T-helper 1 cell (primary cell): ENCODE measurements around the gene FRMD5.
A peak's percentile ranks its signal among the peaks of the same experiment; 100 is the strongest.
"Not testable (repeated sequence)": the region's sequence is repeated elsewhere in the genome, so short reads cannot be mapped to it uniquely, and the experiment has no call there.

ENCODE experiments used
- DNase-seq, 5 donors: peaks; one replicate each; pipeline ENCODE4 v3.0.0-alpha.2; 2012 to 2020

Gene FRMD5

GRCh38 chr15:43826508-43827341 lies 368.3 kb downstream of the FRMD5 start, which contains the start of gene WDR76:
TSS of gene WDR76 (plus strand) at chr15:43827002. CDS start at chr15:43827033, 31 bp downstream.
- peak; percentile 59 to 88 (median 67) for DNase-seq

DNA sequence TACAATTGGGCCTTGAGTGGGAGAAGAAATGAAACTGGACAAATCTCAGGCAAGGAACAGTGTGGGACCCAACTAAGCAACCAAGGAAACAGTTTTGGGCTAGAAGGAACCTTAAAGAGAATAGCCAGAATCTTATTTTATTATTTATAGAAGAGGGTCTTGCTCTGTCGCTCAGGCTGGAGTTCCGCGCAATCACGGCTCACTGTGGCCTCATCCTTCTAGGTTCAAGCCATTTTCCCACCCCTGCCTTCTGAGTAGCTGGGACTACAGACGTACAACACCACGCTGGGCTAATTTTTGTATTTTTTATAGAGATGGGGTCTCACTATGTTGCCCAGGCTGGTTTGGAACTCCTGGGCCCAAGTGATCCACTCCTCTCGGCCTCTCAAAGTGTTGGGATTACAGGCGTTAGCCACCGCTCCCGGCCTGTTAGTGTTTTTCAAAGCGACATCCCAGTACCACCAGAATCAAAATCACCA lies 369.0 kb downstream of the FRMD5 start:
- no peak for DNase-seq

GRCh38 chr15:43825305-43825704 lies 369.8 kb downstream of the FRMD5 start:
- not testable (repeated sequence) for DNase-seq

GRCh38 chr15:43824302-43825246 lies 370.5 kb downstream of the FRMD5 start, which contains the start of gene MFAP1:
TSS of gene MFAP1 (minus strand) at chr15:43824690. CDS start at chr15:43824569, 121 bp downstream.
- peak; percentile 87 to 98 (median 92) for DNase-seq

- DNase-seq: no peak
Measured at GRCh38 chr15:43821505-43821904, 373.6 kb downstream of the FRMD5 start.
